SW 1271 (cell line): ENCODE results near the gene MOCS3.
"Not testable (repeated sequence)": the region's sequence is repeated elsewhere in the genome, so short reads cannot be mapped to it uniquely, and the experiment has no call there.

Experiments
- DNase-seq, 2 experiments: peaks; one replicate each; lab custom pipeline; 2025; lab: John Stamatoyannopoulos, UW

The MOCS3 gene

DNA sequence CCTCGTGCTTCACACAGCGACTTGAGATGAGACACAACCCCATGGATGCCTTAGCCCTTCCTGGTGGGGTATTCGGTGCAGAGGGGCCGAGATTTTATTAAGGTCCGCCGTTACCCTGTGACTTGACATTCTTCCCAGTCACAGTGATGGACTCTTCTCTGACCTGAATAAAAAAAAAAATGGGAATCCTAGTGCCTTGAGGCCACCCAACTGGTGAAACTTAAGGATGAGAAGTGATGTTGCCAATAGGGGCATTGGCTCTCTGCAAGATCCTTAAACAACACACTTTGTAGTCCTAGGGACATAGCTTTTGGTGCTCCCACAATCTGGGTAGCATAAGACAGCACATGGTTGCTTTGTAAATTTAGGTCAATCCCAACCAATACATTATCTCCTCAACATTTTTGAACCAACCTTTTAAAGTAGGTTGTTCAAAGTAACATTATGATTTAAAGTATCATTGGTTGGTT is 26.6 kb upstream of the MOCS3 start:
- no peak for DNase-seq

DNA sequence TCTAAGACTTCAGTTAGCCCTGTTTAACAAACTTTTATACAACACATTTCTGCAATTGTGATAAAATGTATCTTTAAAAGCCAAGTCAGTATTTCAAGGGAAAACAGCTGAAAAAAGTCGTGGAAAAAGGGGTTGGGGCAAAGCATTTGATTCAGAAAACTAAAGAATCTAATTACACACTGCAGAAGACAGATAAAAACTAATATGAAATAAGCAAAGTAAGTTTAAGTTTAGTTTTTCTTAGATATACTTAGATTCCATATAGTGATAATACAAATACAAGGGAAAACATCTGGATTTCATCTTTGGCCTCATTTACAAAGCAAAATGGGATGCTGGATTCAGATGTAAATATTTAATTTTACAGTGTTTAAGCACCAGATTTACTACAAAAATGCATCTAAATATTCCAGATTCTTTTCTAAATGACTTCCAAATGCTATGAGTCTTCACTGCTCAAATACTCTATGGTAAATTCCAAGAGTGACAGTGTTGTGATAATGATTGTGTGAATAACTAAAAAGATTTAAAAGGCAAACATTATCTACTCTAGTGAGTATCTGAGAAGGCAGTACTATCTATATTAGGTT is 25.8 kb upstream of the MOCS3 start:
- no peak for DNase-seq

DNA sequence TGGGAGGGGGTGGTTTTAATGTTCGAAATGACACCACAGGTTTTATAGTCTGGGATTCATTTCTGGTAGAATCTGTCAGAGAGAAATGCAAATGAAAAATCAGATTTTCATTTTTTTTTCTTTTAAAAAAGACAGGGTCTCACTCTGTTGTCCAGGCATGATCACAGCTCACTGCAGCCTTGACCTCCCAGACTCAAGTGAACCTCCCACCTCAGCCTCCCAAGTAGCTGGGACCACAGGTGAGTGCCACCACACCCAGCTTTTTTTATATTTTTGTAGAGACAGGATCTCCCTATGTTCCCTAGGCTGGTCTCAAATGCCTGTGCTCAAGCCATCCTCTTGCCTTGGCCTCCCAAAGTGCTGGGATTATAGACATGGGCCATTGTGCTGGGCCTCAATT is 25.0 kb upstream of the MOCS3 start:
- DNase-seq = no peak

DNA sequence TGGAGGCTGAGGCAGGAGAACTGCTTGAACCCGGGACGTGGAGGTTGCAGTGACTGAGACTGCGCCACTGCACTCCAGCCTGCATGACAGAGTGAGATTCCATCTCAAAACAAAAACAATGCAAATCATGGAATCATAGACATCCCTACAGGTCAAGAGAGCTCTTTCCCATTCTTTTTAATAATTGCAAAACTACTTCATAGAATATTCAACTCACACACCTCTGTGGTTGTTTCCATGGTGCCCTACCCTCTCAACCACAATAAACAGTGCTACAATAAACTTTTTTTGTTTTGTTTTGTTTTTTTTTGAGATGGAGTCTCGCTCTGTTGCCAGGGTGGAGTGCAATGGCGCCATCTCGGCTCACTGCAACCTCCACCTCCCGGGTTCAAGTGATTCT is 15.5 kb upstream of the MOCS3 start:
- DNase-seq = peak in 1 of 2 experiments; percentile 28

DNA sequence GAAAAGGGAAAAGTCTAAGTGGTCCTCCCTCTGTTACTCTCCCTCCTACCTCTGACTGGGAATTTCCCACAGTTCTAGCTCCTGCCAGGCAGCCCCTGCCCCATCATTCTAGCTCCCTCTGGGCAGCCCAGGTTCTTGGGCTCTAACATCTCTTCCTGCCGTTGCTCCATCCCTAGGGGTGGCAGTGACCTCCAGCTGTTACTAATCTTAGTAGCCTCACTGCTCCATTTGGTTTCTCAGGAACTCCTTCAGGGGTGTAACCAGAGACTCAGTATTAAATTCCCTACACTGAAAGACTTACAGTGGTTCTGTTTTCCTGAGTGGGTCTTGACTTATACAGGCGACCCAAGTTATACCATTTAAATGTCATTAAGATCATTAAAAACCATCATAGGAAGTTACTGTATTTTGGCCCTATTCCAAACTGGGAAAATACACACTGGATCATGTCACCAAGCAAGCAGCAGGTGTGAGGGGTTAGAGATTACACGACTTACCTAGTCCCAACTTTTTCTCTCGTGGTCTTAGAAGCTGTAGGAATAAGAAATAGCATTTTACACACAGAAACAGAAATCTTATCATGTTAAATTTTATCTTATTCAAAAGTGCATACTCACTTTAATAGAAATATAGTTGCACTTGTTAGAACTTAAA is 10.4 kb upstream of the MOCS3 start:
- no peak for DNase-seq

DNA sequence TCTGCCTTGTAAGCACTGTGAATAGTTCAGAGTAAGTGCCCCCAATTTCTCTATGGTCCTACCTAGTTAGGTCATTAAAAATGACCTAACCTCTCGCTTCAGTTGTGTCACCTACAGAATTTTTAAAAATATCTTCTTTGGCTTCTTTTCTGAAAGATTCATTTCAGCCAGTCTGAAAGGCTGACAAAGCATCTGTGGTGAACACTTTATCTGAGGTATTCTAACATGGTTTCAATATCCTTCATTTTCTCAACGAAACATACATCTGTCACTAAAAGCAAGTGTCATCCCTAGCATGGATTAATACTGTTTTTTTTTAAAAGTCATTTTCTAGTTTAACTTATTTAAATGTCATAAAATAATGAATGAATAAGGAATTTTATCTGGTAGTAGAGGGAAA is 5.4 kb upstream of the MOCS3 start:
- DNase-seq = no peak

DNA sequence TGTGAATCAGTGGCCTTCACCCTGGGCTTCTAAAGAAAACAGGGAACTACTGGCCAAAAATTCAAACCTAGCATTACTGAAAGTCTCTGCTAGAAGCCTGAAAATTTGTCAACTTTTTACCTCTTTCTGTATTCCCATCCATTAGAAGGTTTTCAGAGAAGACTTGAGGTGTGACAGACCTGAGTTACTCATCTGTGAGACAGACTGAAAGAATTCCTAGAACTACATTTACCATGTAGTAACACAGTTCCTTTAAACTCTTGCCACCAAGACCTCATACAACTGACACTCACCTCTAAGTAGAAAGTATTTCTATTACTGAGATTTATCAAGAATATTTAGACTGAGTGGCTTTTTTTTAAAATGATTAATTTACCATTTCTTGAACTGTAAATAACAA is 4.8 kb upstream of the MOCS3 start:
- DNase-seq = no peak

DNA sequence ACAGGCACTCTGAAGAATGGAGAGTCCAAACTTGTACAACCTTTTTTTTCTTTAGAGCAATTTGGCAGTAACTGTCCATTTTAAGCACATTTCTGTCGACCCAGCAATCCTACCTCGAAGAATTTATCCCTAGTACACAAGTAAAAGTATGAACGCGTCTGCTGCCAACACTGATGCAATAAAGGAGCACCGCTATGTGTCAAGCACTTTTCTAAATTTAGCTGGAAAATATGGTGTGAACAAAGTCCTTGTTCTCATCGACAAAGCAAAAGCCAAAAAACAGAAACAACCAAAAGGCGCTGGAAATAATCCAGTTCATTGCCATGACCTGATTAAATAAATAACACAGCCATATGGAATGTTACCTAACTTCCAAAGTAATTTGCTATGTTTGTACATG is 1.3 kb upstream of the MOCS3 start:
- no peak for DNase-seq

DNA sequence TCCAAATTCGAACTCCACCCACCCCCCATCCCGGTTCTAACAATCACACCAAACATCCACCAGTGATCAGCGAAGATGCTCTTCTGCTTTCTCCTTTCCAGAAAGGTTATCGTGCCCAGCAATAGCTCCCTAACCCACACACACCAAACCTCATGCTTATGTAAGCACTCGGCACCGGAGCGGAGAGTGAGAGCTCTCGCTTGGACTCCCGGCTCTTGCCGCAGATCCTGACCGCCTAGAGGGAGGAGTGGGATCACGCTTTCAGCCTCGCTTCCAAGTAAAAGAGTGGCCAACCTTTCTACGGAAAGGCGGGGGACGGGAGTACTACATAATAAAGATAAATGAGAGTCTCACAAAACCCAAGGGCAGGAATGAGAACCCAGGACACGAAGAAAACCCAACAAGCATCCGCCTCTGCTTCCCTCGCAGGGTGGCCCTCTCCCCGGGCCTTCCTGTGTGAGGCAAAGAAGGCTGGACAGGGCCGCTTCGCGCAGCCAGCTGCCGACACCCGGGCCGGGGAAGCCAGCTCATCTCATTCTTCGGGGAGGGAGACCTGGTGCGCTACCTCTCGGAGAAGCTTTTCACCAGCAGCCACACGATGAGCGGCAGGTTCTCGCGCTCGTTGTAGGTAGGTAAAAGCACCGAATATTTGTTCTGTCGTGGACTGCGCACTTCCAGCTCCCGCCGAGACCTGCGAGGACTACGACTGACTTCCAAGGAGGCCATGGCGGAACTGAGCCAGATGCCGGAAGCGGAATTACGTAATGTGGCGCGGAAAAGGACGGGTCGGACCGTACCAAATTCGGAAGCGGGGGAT is 612 bp upstream of the MOCS3 start, which contains the start of gene DPM1:
DPM1 (minus strand) TSS at position 735 of the 817 bp plus-strand sequence; CDS start at position 726, 9 bp downstream.
- DNase-seq = peak in 1 of 2 experiments; percentile 90

DNA sequence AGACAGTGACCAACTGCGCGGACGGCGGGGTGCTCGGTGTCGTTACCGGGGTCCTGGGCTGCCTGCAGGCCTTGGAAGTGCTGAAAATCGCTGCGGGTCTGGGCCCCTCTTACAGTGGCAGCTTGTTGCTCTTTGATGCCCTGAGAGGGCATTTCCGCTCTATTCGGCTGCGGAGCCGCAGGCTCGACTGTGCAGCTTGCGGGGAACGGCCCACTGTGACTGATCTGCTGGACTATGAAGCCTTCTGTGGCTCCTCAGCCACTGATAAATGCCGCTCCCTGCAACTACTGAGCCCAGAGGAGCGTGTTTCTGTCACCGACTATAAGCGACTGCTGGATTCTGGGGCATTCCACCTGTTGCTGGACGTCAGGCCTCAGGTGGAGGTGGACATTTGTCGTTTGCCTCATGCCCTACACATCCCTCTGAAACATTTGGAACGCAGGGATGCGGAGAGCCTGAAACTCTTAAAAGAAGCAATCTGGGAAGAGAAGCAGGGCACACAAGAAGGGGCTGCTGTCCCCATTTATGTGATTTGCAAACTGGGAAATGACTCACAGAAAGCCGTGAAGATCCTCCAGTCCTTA is 1.0 kb downstream of the MOCS3 start:
- DNase-seq = no peak

DNA sequence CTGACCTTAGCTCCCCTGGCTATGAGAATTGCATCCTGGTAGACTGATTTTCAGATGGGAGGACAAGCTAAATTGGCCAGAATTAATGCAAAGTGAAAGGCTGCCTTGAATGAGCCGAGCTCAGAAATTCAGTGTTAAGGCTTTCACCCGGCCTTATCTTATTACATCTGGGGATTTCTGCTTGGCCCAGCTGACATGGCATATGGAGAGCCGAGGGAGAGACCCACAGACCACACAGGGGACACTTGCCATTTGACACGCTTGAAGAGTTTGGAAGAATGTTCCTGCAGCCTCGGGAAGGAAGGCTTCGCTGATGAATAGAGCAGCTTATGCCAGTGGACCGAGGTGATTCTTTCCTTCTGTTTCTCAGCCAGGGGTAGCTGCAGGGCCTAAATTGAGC is 9.0 kb downstream of the MOCS3 start:
- DNase-seq = no peak

DNA sequence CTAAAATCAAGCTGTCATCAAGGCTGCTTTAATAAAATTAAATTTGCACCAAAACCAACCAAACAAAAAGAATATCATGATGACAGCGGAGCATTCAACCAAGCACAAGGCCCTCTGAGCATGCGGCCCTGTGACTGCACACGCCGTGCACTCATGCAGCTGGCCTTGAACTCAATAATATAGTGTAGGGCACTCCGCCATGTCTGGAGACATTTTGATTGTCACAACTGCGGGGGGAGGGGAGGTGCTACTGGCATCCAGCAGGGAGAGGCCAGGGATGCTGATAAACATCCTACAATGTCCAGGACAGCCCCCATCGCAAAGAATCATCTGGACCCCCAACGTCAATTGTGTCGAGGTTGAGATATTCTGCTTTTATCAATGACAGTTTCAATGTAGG is 9.7 kb downstream of the MOCS3 start:
- DNase-seq = no peak

DNA sequence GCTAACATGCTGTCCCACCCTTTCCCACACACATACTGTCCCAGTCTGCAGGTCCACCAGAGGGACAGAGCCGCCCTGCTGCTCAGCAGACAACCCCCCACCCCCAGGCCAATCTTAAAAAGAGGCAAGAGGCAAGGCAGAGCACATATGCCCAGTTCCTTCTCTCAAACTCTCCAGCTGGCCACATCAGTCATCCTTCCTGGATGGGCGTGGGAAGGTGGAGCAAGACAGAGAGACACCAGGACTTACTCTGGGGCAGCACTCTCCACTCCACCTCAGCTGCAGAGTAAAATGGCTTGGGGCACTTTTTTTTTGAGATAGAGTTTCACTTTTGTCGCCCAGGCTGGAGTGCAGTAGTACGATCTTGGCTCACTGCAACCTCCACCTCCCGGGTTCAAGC is 10.8 kb downstream of the MOCS3 start:
- no peak for DNase-seq

DNA sequence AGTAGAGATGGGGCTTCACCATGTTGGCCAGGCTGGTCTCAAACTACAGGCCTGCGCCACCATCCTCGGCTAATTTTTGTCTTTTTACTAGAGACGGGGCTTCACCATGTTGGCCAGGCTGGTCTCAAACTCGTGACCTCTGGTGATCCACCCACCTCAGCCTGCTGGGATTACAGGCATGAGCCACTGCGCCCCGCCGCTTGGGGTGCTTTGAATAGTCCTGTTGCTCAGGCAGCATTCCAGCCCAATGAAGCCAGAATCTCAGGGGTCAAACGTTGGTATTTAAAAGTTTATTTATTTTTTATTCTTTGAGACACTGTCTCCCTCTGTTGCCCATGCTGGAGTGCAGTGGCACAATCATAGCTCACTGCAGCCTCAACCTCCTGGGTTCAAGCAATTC is 11.3 kb downstream of the MOCS3 start:
- DNase-seq = no peak

DNA sequence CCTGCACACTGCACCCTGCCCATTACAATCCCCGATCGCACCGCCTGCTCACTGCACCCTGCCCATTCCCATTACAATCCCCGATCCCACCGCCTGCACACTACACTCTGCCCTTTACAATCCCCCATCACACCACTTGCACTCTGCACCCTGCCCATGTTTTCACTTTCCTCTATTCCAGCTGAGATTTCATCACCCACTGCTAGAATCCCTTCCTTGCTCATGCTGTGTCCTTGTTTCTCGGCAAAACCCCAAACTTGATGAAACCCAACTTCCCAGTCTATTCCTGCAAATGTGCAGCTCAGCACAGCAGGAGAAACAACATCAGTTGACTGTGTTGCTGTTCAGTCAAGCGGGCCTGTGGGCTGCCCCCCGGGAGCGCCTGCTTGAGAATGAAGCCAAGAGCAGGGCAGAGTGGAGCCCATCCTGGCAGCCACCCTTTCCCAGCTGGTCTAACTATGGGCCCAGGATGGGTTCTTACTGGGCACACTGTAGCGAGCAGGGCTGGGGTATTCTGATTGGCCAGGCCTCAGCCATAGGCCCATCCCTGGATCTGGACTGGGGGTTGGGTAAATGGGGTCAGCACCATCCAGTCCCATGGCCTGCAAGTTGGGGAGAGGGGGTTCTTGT is 17.2 kb downstream of the MOCS3 start:
- DNase-seq = no peak

DNA sequence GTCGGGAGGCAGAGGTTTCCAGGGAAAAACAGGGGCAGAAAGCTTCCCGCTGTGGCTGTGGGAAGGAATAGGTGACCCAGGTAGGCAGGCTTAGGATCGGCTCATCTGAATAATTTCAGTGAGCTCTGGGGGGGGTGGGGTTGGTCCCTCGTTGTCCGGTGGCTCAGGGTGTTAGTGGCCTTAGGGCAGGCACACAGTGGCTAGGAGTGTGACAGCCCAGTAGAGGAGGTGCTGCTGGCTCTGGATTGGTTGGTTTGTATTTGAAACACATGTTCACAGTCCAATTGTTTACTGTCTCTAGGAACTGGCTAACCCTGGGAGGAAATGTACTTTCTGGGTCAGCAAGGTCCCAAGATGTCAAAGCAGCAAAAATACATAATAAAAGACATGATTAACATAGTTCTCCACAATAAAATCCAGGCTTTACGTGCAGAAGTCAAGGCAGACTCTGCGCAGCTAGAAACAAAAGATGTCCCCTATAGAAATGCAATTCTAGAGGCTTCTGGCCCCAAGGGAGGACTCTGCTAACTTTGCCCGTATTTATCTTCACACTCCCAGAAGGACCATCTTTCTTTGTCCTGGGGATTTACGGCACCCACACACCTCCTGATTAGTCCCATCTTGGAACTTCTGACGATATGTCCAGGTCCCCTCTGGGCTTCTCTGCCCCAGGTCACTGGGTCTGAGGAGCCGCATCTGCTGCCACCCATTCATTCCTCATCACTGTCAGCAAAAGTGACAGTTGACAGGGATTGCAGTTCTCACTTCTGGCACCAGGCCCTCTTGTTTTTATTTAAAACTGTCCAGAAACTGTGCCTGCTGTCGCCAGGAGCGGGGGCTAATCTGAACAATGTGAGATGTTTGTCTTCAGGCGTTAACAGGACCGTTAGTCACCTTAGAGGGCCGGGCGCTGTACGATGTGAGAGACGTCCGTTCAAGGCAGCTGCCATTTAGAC is 18.7 kb downstream of the MOCS3 start:
- DNase-seq = no peak

DNA sequence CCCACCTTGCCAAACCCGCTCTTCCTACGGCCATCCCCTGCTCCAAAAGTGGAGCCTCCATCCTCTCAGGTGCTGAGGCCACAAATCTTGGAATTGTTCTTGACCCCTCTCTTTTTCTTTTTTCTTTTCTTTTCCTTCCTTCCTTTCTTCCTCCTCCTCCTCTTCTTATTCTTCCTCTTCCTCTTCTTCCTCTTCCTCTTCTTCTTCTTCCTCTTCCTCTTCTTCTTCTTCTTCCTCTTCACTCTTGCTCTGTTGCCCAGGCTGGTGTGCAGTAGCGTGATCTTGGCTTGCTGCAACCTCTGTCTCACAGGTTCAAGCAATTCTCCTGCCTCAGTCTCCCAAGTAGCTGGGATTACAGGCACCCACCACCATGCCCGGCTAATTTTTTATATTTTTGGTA is 19.9 kb downstream of the MOCS3 start:
- not testable (repeated sequence) for DNase-seq

DNA sequence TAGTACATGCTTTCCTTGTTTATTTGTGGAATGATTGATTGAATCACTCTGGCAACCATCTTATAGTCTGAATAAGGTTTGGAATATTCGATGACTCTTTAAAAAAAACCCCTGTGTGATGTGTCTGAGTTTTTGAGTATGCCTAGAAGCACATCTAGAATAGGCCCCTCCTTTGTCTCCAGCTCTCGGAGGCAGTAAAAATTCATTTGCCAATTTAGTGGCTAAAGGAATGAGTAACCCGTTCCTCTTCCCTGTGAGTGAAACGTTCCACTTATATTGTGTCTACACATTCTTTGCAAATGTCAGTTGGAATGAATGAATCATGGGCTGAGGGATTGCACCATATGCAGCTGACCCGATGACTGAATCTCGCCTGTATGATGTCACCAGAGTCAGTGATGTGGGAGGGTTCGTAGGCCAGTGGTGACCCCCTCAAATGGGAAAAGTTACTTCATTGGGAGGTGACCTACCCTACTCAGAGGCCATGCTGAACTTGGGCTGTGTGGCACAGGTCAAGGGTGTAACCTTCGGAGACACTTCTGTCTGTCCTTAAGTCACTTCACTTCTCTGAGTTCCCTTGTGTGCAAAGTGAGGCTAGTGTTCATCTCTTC is 21.6 kb downstream of the MOCS3 start:
- DNase-seq = peak; percentile 90

DNA sequence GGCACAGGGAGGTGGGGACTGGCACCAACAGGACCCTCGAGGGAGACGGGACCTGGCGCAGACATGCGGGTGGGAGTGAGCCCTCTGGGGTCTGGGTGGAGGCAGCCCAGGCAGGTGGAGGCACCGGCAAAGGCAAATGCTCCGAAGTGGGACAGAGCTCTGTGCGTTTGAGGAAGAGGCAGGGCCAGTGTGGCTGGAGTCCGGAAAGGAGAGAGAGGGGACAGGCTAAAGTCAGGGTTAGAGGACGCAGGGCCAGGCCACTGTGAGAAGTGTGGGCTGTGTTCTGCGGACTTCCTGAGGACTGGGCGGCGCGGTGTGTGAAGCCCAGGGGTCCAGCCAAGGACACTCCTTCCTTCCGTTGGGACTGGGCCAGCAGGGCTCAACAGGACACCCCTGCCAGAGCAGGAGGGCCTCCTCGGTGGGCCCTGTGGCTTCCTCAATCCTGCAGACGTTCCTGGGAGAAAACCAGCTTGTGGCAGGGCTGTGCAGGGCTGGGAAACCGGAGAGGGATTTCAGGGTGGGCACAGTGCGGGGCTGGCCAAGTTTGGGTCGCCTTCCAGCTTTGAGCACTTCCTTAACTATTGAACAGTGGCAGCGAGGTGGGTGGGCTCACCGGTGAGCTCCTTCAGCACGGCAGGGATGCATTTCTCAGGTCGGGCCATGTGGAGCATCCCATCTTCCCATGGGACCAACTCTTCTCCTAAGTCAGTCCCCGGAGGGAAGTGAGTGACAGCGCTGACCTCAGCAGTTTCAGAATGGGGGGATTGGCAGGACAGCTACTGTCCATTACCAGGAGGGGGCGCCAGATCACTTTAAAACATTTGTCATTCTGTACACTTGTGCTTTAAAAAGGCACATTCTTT is 22.5 kb downstream of the MOCS3 start:
- DNase-seq = peak; percentile 38 to 81

DNA sequence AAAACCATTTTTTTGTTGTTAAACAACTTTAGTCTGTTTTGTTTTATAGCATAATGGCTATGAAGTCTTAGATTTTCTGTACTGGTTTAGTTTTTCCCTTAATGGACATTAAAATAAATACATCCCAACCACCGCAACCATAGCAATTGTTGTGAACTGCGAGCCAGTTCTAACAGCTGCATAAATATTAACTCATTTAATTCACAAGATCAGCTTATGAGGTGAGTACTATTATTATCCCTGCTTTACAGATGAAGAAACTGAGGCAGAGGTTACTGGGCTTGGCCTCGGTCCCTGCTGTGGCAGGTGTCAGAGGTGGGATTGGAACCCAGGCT is 23.1 kb downstream of the MOCS3 start:
- DNase-seq = no peak
